Measurements from ENCODE around the gene TBX1. TPM values are rescaled to one million over a fixed set of nuclear protein-coding genes. Genes with fewer than 3 reads are reported as not detected.
A peak's percentile ranks its signal among the peaks of the same experiment; 100 is the strongest.
"Not testable (repeated sequence)": the region's sequence is repeated elsewhere in the genome, so short reads cannot be mapped to it uniquely, and the experiment has no call there.

The TBX1 gene
- total RNA-seq, 2 experiments from 2014 or later, result not detected

DNA sequence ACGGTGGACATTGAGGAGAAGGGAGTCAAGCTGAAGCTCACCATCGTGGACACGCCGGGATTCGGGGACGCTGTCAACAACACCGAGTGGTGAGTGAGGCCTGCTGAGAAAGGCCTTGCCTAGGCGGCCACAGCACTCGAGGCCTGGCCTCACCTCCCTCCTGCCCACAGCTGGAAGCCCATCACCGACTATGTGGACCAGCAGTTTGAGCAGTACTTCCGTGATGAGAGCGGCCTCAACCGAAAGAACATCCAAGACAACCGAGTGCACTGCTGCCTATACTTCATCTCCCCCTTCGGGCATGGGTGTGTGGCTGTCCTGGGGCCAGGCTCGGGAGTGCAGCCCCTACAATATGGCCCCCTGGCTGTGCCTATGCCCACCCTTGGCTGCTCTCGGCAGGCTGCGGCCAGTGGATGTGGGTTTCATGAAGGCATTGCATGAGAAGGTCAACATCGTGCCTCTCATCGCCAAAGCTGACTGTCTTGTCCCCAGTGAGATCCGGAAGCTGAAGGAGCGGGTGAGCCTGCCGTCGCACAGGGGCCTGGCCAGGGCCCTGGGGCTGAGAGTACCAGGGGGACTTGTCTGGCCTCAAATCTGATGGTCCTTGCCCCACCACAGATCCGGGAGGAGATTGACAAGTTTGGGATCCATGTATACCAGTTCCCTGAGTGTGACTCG is 40.3 kb upstream of the TBX1 start:
- Mint-ChIP-seq H3K4me1 (peaks cover 15% of the 10 kb centered on the region), H3K27ac (no peak overlapping the region), H3K9me3 (no peaks in the 10 kb centered on the region), H3K27me3 (peaks cover 51% of the 10 kb centered on the region), H3K36me3 (no peaks in the 10 kb centered on the region), H3K4me3 (no peak overlapping the region)
- no peak for DNase-seq

DNA sequence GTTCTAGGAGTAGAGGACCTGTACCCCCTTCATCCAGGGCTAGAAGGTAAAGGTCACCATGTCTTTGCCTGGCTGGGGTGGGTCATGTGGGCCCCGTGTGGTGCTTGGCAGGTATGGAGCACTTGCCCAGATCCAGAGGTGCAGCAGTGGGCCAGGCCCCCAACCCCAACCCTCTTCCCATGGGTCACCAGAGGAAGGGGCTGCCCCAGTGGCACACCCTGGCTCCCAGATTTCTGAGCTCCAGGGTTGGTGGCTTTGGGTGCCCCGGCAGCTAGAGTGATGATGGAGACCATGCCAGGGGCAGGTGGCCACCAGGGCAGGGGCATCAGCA is 39.6 kb upstream of the TBX1 start:
- Mint-ChIP-seq H3K36me3 (no peaks in the 10 kb centered on the region), H3K27ac (no peak overlapping the region), H3K9me3 (no peaks in the 10 kb centered on the region), H3K27me3 (peaks cover 54% of the 10 kb centered on the region), H3K4me1 (peaks cover 15% of the 10 kb centered on the region), H3K4me3 (no peak overlapping the region)
- no peak for DNase-seq

DNA sequence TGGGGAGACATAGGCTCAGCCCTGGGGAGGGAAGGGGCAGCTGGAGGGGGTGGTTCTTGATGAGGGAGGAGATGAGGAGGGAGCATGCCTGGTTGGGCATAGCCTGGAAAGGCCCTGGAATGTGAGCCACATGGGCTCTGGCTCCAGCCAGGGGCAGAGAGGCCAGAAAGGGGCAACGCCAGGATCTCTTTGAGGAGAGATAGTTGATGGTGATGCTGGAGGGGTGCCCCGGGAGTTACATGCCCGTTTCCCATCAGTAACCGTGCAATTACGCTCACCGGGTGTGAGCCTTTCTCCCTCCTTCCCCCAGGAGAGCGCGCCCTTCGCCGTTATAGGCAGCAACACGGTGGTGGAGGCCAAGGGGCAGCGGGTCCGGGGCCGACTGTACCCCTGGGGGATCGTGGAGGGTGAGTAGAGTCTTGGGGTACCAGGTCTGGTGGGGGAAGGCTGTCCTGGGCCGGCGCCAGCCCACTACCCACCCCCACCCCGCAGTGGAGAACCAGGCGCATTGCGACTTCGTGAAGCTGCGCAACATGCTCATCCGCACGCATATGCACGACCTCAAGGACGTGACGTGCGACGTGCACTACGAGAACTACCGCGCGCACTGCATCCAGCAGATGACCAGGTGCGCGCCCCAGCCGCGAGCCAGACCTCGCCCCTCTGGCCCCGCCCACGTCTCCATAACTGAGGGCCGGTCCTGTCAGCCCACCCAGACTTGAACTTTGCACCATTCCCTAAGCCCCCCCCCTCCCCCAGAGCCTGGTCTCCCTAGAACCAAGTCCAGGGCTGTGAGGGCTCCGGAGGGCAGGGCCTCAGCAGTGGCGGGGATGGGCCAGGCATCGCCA is 39.0 kb upstream of the TBX1 start:
- no peak overlapping the region for H3K4me3 Mint-ChIP-seq
- H3K9me3 Mint-ChIP-seq, result no peaks in the 10 kb centered on the region
- H3K36me3 Mint-ChIP-seq, result no peaks in the 10 kb centered on the region
- H3K27ac Mint-ChIP-seq, result no peak overlapping the region
- peaks cover 54% of the 10 kb centered on the region for H3K27me3 Mint-ChIP-seq
- DNase-seq, result no peak
- H3K4me1 Mint-ChIP-seq, result peaks cover 15% of the 10 kb centered on the region

DNA sequence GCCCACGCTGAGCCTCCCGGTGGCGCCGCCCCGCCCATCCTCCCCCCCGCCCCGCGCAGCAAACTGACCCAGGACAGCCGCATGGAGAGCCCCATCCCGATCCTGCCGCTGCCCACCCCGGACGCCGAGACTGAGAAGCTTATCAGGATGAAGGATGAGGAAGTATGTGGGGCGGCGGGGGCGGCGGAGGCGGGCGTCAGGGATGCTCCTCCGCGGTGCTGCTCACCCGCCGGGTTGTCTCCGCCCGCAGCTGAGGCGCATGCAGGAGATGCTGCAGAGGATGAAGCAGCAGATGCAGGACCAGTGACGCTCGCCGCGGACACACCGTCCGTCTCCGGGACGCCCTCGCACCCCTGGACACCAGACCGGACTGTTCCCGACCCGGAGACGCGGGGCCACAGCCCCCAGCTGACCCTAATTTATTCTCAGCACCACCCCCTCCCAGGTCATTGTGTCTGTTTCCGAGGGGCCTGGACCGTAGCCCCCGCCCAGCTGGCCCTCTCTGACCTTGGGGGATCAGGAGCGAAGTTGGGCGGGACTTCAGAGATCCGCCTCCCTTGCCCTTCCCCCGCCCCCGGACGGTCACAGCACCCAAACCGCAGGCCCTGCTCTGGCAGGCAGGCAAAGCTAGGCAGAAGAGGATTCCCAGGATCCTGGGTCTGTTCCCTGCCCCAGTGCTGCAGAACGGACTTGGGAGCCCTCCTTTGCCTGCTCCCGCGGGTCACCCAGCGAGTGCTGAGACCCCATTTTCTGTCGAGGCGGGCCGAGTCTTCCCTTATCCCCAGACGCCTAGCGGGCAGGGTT is 38.2 kb upstream of the TBX1 start:
- H3K4me3 Mint-ChIP-seq, result no peak overlapping the region
- DNase-seq, result no peak
- H3K36me3 Mint-ChIP-seq, result no peaks in the 10 kb centered on the region
- H3K4me1 Mint-ChIP-seq, result peaks cover 15% of the 10 kb centered on the region
- H3K27ac Mint-ChIP-seq, result no peak overlapping the region
- H3K27me3 Mint-ChIP-seq, result peaks cover 57% of the 10 kb centered on the region
- H3K9me3 Mint-ChIP-seq, result no peaks in the 10 kb centered on the region

DNA sequence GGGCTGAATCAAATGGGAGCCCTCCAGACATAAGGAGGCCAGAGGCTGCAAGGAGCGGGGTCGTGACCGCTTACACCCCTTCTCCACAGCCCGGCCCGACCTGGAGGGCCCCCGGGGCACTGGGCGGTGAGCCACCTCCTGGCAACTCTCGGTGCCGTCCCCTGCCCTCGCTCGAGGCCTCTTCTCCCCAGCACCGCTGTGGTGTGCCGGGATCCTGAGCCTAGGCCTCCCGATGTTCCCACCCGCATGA is 37.7 kb upstream of the TBX1 start:
- no peaks in the 10 kb centered on the region for H3K9me3 Mint-ChIP-seq
- H3K4me3 Mint-ChIP-seq, result no peak overlapping the region
- no peak for DNase-seq
- H3K36me3 Mint-ChIP-seq, result no peaks in the 10 kb centered on the region
- no peak overlapping the region for H3K27ac Mint-ChIP-seq
- H3K27me3 Mint-ChIP-seq, result peaks cover 58% of the 10 kb centered on the region
- H3K4me1 Mint-ChIP-seq, result peaks cover 11% of the 10 kb centered on the region

DNA sequence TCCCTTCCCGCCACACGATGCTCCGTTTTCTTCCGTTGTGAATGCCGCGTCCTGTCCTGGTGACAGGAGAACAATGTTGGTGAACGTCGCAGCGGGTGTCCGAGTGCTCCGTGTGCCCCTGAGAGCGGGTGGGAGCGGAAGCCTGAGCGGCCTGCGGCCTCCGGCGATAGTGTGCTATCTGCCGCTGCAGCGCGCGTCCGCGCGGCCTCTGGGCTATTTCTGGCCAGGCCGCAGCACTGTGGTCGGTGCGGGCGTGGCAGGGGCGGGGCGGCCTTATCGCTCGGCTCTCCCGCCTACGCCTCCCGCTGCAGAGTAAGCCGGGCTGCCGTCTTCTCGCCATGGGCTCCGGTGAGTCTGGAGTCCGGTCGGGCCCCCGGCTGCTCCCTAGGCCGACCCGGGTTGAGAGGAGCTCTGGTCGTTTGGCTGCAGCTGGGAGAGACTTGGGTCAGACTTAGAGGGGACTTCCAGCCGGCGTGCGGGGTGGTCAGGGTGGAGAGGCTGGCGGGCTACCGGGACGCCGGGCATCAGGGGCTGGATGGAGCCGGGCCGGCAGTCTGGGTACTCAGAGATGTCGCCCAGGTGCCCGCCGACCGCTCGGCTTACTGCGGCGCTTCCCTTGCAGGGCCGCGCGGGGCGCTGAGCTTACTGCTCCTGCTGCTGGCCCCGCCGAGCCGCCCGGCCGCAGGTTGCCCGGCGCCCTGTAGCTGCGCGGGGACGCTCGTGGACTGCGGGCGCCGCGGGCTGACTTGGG is 37.2 kb upstream of the TBX1 start, which contains the start of gene GP1BB:
GP1BB (plus strand) TSS at position 308 of the 751 bp plus-strand sequence; CDS start at position 339, 31 bp downstream.
- Mint-ChIP-seq H3K27me3 (peaks cover 58% of the 10 kb centered on the region), H3K27ac (no peak within 1 kb of the TSS), H3K4me1 (peaks cover 11% of the 10 kb centered on the region), H3K36me3 (no peaks in the 10 kb centered on the region), H3K4me3 (peak within 1 kb of the TSS; percentile 22), H3K9me3 (no peaks in the 10 kb centered on the region)
- DNase-seq, result peak; percentile 59

DNA sequence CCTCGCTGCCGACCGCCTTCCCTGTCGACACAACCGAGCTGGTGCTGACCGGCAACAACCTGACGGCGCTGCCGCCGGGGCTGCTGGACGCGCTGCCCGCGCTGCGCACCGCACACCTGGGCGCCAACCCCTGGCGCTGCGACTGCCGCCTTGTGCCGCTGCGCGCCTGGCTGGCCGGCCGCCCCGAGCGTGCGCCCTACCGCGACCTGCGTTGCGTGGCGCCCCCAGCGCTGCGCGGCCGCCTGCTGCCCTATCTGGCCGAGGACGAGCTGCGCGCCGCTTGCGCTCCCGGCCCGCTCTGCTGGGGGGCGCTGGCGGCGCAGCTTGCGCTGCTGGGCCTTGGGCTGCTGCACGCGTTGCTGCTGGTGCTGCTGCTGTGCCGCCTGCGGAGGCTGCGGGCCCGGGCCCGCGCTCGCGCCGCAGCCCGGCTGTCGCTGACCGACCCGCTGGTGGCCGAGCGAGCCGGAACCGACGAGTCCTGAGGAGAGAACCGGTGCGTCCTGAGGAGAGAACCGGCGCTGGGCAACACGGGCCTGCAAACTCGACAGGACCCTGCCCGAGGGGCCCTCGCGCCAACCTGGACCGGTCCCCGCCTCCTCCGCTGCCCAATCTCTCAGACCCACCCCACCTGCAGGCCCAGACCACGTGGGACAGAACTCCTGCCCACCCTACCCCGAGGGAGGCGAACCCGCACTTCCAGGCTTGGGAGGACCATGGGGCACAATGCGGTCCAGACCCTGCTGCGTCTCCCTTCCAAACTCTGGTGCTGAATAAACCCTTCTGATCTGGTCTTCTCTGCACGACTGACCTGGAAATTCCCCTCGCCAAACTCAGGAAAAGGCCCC is 36.4 kb upstream of the TBX1 start:
- H3K27ac Mint-ChIP-seq, result no peak overlapping the region
- no peaks in the 10 kb centered on the region for H3K9me3 Mint-ChIP-seq
- no peaks in the 10 kb centered on the region for H3K36me3 Mint-ChIP-seq
- peak overlapping the region; percentile 52 for H3K4me3 Mint-ChIP-seq
- DNase-seq, result peak; percentile 65
- H3K27me3 Mint-ChIP-seq, result peaks cover 56% of the 10 kb centered on the region
- H3K4me1 Mint-ChIP-seq, result peaks cover 10% of the 10 kb centered on the region

DNA sequence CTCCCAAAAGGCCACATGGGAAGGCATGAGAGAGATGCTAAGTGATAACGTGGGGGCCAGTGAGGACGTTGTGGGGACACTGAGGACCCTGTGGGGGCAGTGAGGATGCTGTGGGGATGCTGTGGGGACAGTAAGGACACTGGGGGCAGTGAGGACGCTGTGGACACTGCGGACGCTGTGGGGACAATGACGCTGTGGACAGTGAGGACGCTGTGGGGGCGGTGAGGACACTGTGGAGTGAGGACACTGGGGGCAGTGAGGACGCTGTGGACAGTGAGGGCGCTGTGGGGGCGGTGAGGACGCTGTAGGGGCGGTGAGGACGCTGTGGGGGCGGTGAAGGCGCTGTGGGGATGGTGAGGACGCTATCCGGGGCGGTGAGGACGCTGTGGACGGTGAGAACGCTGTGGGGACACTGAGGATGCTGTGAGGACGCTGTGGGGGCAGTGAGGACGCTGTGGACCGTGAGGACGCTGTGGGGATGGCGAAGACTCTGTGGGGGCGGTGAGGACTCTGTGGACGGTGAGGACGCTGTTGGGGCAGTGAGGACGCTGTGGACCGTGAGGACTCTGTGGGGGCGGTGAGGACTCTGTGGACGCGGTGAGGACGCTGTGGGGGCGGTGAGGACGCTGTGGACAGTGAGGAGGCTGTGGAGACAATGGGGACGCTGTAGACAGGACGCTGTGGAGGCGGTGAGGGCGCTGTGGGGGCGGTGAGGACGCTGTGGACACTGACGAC is 35.5 kb upstream of the TBX1 start:
- peak overlapping the region; percentile 52 for H3K4me3 Mint-ChIP-seq
- DNase-seq, result no peak
- no peaks in the 10 kb centered on the region for H3K36me3 Mint-ChIP-seq
- no peaks in the 10 kb centered on the region for H3K9me3 Mint-ChIP-seq
- peaks cover 49% of the 10 kb centered on the region for H3K27me3 Mint-ChIP-seq
- no peak overlapping the region for H3K27ac Mint-ChIP-seq
- peaks cover 5% of the 10 kb centered on the region for H3K4me1 Mint-ChIP-seq

DNA sequence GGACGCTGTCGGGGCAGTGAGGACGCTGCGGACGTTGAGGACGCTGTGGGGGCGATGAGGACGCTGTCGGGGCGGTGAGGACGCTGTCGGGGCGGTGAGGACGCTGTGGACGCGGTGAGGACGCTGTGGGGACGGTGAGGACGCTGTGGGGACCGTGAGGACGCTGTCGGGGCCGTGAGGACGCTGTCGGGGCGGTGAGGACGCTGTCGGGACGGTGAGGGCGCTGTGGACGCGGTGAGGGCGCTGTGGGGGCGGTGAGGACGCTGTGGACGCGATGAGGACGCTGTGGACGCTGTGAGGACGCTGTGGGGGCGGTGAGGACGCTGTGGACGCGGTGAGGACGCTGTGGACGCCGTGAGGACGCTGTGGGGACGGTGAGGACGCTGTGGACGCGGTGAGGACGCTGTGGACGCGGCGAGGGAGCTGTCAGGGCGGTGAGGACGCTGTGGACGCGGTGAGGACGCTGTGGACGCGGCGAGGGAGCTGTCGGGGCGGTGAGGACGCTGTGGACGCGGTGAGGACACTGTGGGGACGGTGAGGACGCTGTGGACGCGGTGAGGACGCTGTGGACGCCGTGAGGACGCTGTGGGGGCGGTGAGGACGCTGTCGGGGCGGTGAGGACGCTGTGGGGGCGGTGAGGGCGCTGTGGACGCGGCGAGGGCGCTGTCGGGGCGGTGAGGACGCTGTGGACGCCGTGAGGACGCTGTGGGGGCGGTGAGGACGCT is 34.4 kb upstream of the TBX1 start:
- not testable (repeated sequence) for H3K36me3 Mint-ChIP-seq, H3K4me1 Mint-ChIP-seq, H3K27ac Mint-ChIP-seq

DNA sequence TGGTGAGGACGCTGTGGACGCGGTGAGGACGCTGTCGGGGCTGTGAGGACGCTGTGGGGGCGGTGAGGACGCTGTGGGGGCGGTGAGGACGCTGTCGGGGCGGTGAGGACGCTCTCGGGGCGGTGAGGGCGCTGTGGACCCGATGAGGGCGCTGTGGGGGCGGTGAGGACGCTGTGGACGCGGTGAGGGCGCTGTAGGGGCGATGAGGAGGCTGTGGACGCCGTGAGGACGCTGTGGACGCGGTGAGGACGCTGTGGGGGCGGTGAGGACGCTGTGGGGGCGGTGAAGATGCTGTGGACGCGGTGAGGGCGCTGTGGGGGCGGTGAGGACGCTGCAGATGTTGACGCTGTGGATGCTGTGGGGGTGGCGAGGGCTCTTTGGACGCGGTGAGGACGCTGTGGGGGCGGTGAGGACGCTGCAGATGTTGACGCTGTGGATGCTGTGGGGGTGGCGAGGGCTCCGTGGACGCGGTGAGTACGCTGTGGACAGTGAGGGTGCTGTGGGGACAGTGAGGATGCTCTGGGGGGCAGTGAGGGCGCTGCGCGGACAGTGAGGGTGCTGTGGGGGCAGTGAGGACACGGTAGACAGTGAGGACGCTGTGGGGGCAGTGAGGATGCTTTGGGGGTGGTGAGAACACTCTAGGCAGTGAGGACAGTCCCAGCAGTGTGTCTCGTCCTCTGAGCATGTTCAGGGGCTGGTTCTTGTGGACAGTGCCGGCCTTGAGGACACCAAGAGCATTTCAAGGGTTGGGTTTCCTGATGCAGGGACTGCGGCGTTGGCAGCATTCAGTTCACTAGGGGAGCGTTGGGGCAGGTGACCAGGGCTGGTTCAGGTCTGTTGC is 33.0 kb upstream of the TBX1 start:
- DNase-seq, result no peak
- Mint-ChIP-seq H3K27ac (no peak overlapping the region), H3K4me1 (peaks cover 5% of the 10 kb centered on the region), H3K9me3 (no peaks in the 10 kb centered on the region), H3K27me3 (peaks cover 31% of the 10 kb centered on the region), H3K4me3 (no peak overlapping the region), H3K36me3 (no peaks in the 10 kb centered on the region)

More for the DNA sequence above, 34.4 kb upstream of the TBX1 start:
- DNase-seq, H3K4me3 Mint-ChIP-seq, H3K9me3 Mint-ChIP-seq: not testable (repeated sequence)
- H3K27me3 Mint-ChIP-seq, result peaks cover 39% of the 10 kb centered on the region

DNA sequence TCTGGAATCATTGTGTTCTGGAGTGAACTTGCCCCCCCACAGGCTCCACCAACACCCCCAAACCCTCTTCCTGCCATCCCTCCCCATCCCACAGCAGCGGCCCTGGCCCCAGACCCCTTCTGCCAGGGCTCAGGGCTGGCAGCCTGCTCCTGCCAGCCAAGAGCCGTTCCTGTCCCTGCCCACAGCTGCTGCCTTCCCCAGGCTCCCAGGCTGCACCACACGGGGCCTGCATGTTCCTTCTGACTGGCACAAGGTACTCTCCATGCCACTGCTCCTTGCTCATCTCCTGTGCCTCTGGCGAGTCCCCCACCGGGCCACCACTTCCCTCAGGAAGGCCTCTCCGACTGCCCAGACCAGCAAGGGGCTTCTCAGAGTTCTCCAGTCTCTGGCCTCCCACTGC is 32.3 kb upstream of the TBX1 start:
- Mint-ChIP-seq H3K4me1 (peaks cover 4% of the 10 kb centered on the region), H3K4me3 (no peak overlapping the region), H3K27ac (no peak overlapping the region), H3K9me3 (no peaks in the 10 kb centered on the region), H3K36me3 (no peaks in the 10 kb centered on the region), H3K27me3 (peaks cover 23% of the 10 kb centered on the region)
- DNase-seq, result no peak

DNA sequence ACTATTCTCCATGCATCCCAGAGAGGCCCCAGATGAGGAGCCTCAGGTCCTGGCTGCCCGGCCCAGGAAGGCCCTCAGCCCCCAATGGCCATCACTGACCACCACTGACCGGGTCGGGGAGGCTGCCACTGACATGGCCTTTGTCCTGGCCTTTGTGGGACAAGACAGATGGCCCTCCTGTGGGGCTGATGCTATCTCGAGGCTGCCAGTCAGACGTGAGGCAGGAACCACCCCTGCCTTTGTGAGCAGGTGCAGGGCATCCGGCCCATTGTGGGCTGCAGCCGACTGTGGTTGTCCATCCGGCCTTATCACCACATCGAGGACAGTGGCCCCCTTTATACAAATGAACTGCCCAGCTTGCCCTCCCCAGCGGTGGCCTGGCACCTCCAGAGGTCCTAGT is 31.7 kb upstream of the TBX1 start:
- H3K27me3 Mint-ChIP-seq, result peaks cover 20% of the 10 kb centered on the region
- H3K4me3 Mint-ChIP-seq, result no peak overlapping the region
- no peak for DNase-seq
- no peak overlapping the region for H3K27ac Mint-ChIP-seq
- no peaks in the 10 kb centered on the region for H3K36me3 Mint-ChIP-seq
- H3K9me3 Mint-ChIP-seq, result no peaks in the 10 kb centered on the region
- H3K4me1 Mint-ChIP-seq, result peaks cover 4% of the 10 kb centered on the region

Data from activated naive CD8-positive, alpha-beta T cell treated with anti-CD3 and anti-CD28 coated beads for 36 hours (primary cell).